PC-9 (cell line): ENCODE results near the gene SLC6A1. TPM values are rescaled to one million over a fixed set of nuclear protein-coding genes. Genes with fewer than 3 reads are reported as not detected.

Source experiments
- BruUV-seq: library from RNA; stranded (reverse); fragments of 400-500 nt; replicated peaks from 2 replicates; lab custom pipeline; 2021; lab: Mats Ljungman, UMichigan
- CTCF ChIA-PET: fragments of 300-600 bp; sonication (Branson Sonifier 250); formaldehyde crosslinking; loops from one replicate; lab custom pipeline; 2022; ENCODE audit warnings: antibody characterized with exemption; lab: Charles Lee
- POLR2A ChIA-PET: fragments of 300-600 bp; sonication (Branson Sonifier 250); formaldehyde crosslinking; loops from one replicate; lab custom pipeline; 2022; ENCODE audit warnings: antibody characterized with exemption; ENCODE audit not compliant: unreplicated experiment; lab: Charles Lee
- DNase-seq, 2 experiments: peaks; one replicate each; pipeline versions ENCODE4 v3.0.0 to v3.0.0-alpha.2; 2015 to 2022; ENCODE audit warnings: mixed read lengths in 1 of 2
- H2AFZ ChIP-seq: fragments of 200-600 bp; sonication (generic); 2 replicates; pipeline ENCODE4 v1.8.1; 2017; ENCODE audit warnings: antibody characterized with exemption
- H3F3A ChIP-seq: fragments of 200-600 bp; sonication (generic); 2 replicates; pipeline ENCODE4 v1.8.1; 2017; ENCODE audit warnings: antibody characterized with exemption, mild to moderate bottlenecking, low read depth; ENCODE audit not compliant: insufficient read depth
- H3K27ac ChIP-seq: fragments of 200-600 bp; sonication (generic); 2 replicates; pipeline ENCODE4 v1.6.1; 2016; ENCODE audit warnings: mixed run types
- H3K27me3 ChIP-seq: fragments of 200-600 bp; sonication (generic); 2 replicates; pipeline ENCODE4 v1.6.1; 2016; ENCODE audit warnings: low read depth, mixed run types; ENCODE audit not compliant: insufficient read depth
- H3K36me3 ChIP-seq: fragments of 200-600 bp; sonication (generic); 2 replicates; pipeline ENCODE4 v1.6.1; 2016; ENCODE audit warnings: low read depth, mixed run types
- H3K4me1 ChIP-seq: fragments of 200-600 bp; sonication (generic); replicated peaks from 2 replicates; pipeline ENCODE4 v1.6.1; 2016; ENCODE audit warnings: mixed run types; ENCODE audit not compliant: insufficient read depth
- H3K4me2 ChIP-seq: fragments of 200-600 bp; sonication (generic); 2 replicates; pipeline ENCODE4 v1.6.1; 2017; ENCODE audit warnings: mixed run types
- H3K4me3 ChIP-seq: fragments of 200-600 bp; sonication (generic); 2 replicates; pipeline ENCODE4 v1.6.1; 2016; ENCODE audit warnings: mixed run types
- H3K79me2 ChIP-seq: fragments of 200-600 bp; sonication (generic); 2 replicates; pipeline ENCODE4 v1.6.1; 2017; ENCODE audit warnings: low read depth, mixed run types
- H3K9me2 ChIP-seq: fragments of 200-600 bp; sonication (generic); 2 replicates; pipeline ENCODE4 v1.8.1; 2017; ENCODE audit warnings: mild to moderate bottlenecking; ENCODE audit not compliant: insufficient read depth
- H3K9me3 ChIP-seq: fragments of 200-600 bp; sonication (generic); 2 replicates; pipeline ENCODE4 v1.8.1; 2016; ENCODE audit warnings: low read depth; ENCODE audit not compliant: insufficient read depth
- H4K20me1 ChIP-seq: fragments of 200-600 bp; sonication (generic); 2 replicates; pipeline ENCODE4 v1.8.1; 2017; ENCODE audit not compliant: insufficient read depth
- CTCF ChIP-seq: fragments of 200-600 bp; sonication (generic); conservative IDR thresholded peaks from 2 replicates; pipeline ENCODE4 v1.6.1; 2017; ENCODE audit warnings: mixed run types, antibody characterized with exemption, mild to moderate bottlenecking, moderate library complexity
- EZH2 ChIP-seq: fragments of 200-600 bp; sonication (generic); IDR thresholded peaks from 2 replicates; pipeline ENCODE4 v1.8.0; 2017; ENCODE audit warnings: antibody characterized with exemption, low read depth
- intact Hi-C: fragments of 100-400 bp; cut with micrococcal nuclease; formaldehyde crosslinking; loops from one replicate; pipeline ENCODE4 v1.10.0; 2022; ENCODE audit not compliant: unreplicated experiment
- total RNA-seq: library from RNA; stranded (reverse); gene quantifications from 2 replicates; pipeline ENCODE4 v1.2.3, GENCODE V29; 2021

SLC6A1 gene
- total RNA-seq, 1 experiment from 2014 or later, result not detected

- CTCF ChIA-PET, result no interaction called here
These were observed 26.7 kb downstream of the SLC6A1 start for GRCh38 chr3:11019116-11019819.

GRCh38 chr3:11020764-11021163 is 28.2 kb downstream of the SLC6A1 start:
- CTCF ChIA-PET, result no interaction called here
- H4K20me1 ChIP-seq, result no peaks in the 10 kb centered on the region; the same call in 1 of the 2 replicates
- no peaks in the 10 kb centered on the region for H3K79me2 ChIP-seq
- intact Hi-C loops, result no loop called here
- no peaks in the 10 kb centered on the region for H3K36me3 ChIP-seq
- H3K9me3 ChIP-seq, result no peaks in the 10 kb centered on the region
- no peak overlapping the region for H3K4me3 ChIP-seq
- no TSS peak for BruUV-seq
- POLR2A ChIA-PET, result no interaction called here
- TF ChIP-seq CTCF (no peak), EZH2 (no peak)
- no peaks in the 10 kb centered on the region for H3K9me2 ChIP-seq
- H3K27me3 ChIP-seq, result peaks cover 100% of the 10 kb centered on the region
- H3K27ac ChIP-seq, result no peak overlapping the region
- H3K4me1 ChIP-seq, result no peaks in the 10 kb centered on the region
- H3K4me2 ChIP-seq, result no peak overlapping the region
- no peaks in the 10 kb centered on the region for H3F3A ChIP-seq
- no peak overlapping the region for H2AFZ ChIP-seq
- no peak for DNase-seq

More at GRCh38 chr3:11019116-11019819, 26.7 kb downstream of the SLC6A1 start:
- no peaks in the 10 kb centered on the region for H3K9me3 ChIP-seq
- BruUV-seq, result no TSS peak
- no peaks in the 10 kb centered on the region for H3K79me2 ChIP-seq
- no peaks in the 10 kb centered on the region for H3K9me2 ChIP-seq
- POLR2A ChIA-PET, result no interaction called here
- no peak overlapping the region for H3K4me3 ChIP-seq
- no peak overlapping the region for H3K4me2 ChIP-seq
- H2AFZ ChIP-seq, result no peak overlapping the region
- peaks cover 100% of the 10 kb centered on the region for H3K27me3 ChIP-seq
- H4K20me1 ChIP-seq, result no peaks in the 10 kb centered on the region; the same call in 1 of the 2 replicates
- intact Hi-C loops, result no loop called here
- no peaks in the 10 kb centered on the region for H3K4me1 ChIP-seq
- H3K36me3 ChIP-seq, result no peaks in the 10 kb centered on the region
- no peak for DNase-seq
- no peak overlapping the region for H3K27ac ChIP-seq
- TF ChIP-seq EZH2 (no peak), CTCF (no peak)
- H3F3A ChIP-seq, result no peaks in the 10 kb centered on the region

GRCh38 chr3:11021611-11022011 is 29.1 kb downstream of the SLC6A1 start:
- Histone ChIP-seq H3K9me3 (peaks cover 7% of the 10 kb centered on the region; the same call in 1 of the 2 replicates), H3K4me1 (no peaks in the 10 kb centered on the region), H3K9me2 (no peaks in the 10 kb centered on the region), H3K79me2 (no peaks in the 10 kb centered on the region), H4K20me1 (no peaks in the 10 kb centered on the region; the same call in 1 of the 2 replicates), H3F3A (no peaks in the 10 kb centered on the region), H3K4me3 (no peak overlapping the region), H3K36me3 (no peaks in the 10 kb centered on the region), H3K27ac (no peak overlapping the region), H3K27me3 (peaks cover 100% of the 10 kb centered on the region), H2AFZ (no peak overlapping the region), H3K4me2 (no peak overlapping the region)
- CTCF ChIA-PET, result no interaction called here
- no TSS peak for BruUV-seq
- POLR2A ChIA-PET, result no interaction called here
- intact Hi-C loops, result no loop called here
- no peak for DNase-seq
- TF ChIP-seq EZH2 (no peak), CTCF (no peak)
